HL-60 (cell line): ENCODE measurements around the gene FMNL2.

ENCODE experiments used
- POLR2AphosphoS5 ChIP-seq: IDR thresholded peaks from 2 replicates; pipeline ENCODE4 v1.6.1; 2012; ENCODE audit warnings: low read depth
- SPI1 ChIP-seq: IDR thresholded peaks from 2 replicates; pipeline ENCODE4 v1.6.1; 2012; ENCODE audit warnings: low read depth, mild to moderate bottlenecking, borderline replicate concordance
- TF ChIP-seq, protein P1 (sequence below): IDR thresholded peaks from one replicate; pipeline ENCODE4 v1.5.1; 2011; ENCODE audit warnings: low read length, control low read depth, inconsistent platforms; ENCODE audit not compliant: insufficient read depth
- TF ChIP-seq, protein P2 (sequence below): IDR thresholded peaks from 2 replicates; pipeline ENCODE4 v1.6.1; 2012; ENCODE audit warnings: low read depth; ENCODE audit not compliant: insufficient replicate concordance

DNA sequence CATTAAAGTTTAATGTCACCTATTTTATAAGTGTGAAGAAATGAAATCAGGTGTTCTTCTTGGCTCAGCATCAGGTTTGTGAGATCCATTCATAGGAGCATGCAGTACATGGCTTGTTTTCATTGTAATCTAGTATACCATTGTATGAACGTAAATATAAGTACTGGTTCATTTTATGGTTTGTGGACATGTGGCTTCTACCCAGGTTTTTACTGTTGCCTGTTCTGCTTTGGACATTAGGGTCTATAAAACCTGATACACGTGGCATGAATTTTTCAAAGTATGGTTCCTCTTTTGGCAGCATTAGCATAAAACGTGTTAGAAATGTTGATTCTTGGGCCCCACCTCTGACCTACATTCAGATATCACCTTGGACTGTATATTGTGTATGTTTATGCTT, 206.7 kb downstream of the FMNL2 start:
- TF ChIP-seq, protein P1, sequence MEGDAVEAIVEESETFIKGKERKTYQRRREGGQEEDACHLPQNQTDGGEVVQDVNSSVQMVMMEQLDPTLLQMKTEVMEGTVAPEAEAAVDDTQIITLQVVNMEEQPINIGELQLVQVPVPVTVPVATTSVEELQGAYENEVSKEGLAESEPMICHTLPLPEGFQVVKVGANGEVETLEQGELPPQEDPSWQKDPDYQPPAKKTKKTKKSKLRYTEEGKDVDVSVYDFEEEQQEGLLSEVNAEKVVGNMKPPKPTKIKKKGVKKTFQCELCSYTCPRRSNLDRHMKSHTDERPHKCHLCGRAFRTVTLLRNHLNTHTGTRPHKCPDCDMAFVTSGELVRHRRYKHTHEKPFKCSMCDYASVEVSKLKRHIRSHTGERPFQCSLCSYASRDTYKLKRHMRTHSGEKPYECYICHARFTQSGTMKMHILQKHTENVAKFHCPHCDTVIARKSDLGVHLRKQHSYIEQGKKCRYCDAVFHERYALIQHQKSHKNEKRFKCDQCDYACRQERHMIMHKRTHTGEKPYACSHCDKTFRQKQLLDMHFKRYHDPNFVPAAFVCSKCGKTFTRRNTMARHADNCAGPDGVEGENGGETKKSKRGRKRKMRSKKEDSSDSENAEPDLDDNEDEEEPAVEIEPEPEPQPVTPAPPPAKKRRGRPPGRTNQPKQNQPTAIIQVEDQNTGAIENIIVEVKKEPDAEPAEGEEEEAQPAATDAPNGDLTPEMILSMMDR: no peak
- TF ChIP-seq POLR2AphosphoS5 (no peak), SPI1 (no peak)
- TF ChIP-seq, protein P2, sequence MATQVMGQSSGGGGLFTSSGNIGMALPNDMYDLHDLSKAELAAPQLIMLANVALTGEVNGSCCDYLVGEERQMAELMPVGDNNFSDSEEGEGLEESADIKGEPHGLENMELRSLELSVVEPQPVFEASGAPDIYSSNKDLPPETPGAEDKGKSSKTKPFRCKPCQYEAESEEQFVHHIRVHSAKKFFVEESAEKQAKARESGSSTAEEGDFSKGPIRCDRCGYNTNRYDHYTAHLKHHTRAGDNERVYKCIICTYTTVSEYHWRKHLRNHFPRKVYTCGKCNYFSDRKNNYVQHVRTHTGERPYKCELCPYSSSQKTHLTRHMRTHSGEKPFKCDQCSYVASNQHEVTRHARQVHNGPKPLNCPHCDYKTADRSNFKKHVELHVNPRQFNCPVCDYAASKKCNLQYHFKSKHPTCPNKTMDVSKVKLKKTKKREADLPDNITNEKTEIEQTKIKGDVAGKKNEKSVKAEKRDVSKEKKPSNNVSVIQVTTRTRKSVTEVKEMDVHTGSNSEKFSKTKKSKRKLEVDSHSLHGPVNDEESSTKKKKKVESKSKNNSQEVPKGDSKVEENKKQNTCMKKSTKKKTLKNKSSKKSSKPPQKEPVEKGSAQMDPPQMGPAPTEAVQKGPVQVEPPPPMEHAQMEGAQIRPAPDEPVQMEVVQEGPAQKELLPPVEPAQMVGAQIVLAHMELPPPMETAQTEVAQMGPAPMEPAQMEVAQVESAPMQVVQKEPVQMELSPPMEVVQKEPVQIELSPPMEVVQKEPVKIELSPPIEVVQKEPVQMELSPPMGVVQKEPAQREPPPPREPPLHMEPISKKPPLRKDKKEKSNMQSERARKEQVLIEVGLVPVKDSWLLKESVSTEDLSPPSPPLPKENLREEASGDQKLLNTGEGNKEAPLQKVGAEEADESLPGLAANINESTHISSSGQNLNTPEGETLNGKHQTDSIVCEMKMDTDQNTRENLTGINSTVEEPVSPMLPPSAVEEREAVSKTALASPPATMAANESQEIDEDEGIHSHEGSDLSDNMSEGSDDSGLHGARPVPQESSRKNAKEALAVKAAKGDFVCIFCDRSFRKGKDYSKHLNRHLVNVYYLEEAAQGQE: no peak
